Activated naive CD8-positive, alpha-beta T cell treated with anti-CD3 and anti-CD28 coated beads, Interleukin-2, amount 50 U/mL, for 16 hours (primary cell): ENCODE results near the gene RCC2.

ENCODE experiments used
- DNase-seq: peaks from one replicate; pipeline ENCODE4 v3.0.0-alpha.2; 2020; ENCODE audit warnings: low read depth, low spot score

RCC2 gene

DNA sequence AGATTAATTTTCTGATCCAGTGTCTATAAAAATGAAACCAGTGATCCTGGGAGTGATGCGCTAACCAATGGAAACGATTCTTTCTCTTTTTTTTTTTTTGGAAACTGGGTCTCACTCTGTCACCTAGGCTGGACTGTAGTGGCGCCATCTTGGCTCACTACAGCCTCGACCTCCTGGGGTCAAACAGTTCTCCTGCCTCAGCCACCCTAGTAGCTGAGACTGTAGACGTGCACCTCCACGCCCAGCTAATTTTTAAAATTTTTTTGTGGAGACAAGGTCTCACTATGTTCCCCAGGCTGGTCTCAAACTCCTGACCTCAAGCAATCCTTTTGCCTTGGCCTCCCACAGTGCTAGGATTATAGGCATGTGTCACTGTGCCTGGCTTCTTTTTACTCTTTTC lies 3.4 kb upstream of the RCC2 start:
- DNase-seq: no peak

DNA sequence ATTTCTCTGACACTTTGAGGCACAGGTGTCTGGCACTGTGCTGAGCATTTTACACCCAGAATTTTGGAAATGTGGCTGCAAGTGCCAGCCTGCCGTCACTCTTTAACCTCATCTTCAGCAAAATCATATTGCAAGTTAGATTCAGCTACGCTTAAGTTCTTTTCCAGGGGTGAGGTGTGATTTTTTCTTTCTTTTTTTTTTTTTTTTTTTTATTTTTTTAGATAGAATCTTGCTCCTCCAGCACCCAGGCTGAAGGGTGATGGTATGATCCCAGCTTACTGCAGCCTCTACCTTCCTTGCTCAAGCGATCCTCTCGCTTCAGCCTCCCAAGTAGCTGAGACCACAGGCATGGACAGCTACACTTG lies 2.5 kb upstream of the RCC2 start:
- DNase-seq: no peak

DNA sequence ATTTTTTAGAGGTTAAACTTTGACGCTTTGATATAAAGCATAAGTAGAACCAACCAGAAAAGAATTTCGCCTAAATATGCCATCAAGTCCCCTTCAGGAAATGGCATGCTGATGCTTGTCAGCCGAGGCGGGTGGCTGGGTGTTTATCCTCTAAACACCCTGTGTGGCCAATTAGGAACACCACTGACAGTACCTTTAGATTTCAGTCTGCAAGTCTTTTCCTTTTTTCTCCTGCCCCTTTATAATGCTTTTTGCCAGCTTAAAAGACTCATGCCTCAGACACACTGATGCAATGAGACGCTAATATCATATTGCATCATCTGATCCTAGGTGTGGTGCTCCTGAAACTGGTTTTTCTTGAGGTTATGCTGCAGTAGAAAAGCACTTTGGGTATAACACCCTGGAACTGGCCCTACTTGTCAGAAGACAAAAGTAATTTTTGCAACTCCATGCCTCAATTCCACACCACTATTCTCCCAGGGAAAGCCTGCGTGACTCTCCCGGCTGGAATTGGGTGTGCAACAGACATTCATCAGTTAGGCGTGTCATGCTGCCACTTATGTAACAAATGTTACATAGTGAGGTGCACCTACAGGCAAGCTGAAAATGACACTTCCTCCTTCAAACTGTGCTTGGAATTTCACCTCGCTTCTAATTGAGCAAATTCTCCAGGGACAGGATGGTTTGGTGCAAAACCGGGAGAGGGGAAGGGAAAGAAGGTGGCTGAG lies 2.0 kb upstream of the RCC2 start:
- DNase-seq: no peak

DNA sequence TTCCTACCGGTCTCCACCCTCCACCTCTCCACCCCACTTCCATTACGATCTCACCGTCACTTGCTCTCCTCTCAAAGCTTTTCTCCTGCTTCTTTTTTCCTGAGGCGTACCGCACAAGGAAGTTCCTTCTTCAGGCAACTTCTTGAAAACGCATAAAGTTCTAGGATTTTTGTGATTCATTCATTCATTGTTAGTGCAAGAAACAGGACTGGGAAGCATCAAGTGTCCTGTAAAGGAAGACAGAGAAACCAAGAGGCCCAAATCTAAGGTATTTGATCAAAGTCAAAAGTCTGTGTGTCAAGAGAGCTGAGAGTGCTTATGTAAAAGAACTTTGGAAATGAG lies 1.3 kb upstream of the RCC2 start:
- DNase-seq: no peak

DNA sequence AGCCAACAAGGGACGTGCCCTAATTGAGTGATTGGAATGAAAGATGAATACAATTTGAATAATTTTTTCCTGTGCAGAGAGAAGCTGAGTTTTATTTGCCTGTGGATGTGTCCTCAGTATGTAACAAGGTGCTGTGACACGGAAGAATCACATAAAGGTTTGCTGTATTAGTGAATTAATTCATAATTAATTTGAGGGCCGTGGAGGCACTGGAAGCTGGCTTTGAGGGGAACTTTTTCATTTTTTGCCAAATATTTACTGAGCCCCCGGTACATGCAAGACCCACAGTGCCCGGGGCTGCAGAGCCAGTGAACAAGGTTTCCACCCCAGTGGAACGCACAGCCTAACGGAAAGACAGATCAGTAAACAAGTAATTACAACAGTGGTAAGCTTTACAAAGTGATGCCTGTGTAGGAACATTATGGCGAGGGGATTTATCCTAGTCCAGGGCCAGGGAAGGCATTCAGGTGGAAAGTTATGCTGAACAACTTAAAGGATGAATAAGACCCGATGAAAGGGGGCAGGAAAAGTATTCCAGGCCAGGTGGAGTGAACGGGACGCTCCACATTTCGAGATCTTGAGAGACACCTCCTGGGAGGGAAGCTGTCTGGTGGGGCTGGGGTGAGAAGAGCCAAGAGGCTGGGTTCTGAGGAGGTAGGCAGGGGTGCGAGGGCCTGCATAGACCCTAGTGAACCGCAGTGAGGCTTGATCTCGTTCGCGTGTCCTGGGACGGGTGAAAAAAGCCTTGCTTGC lies 773 bp upstream of the RCC2 start:
- no peak for DNase-seq

DNA sequence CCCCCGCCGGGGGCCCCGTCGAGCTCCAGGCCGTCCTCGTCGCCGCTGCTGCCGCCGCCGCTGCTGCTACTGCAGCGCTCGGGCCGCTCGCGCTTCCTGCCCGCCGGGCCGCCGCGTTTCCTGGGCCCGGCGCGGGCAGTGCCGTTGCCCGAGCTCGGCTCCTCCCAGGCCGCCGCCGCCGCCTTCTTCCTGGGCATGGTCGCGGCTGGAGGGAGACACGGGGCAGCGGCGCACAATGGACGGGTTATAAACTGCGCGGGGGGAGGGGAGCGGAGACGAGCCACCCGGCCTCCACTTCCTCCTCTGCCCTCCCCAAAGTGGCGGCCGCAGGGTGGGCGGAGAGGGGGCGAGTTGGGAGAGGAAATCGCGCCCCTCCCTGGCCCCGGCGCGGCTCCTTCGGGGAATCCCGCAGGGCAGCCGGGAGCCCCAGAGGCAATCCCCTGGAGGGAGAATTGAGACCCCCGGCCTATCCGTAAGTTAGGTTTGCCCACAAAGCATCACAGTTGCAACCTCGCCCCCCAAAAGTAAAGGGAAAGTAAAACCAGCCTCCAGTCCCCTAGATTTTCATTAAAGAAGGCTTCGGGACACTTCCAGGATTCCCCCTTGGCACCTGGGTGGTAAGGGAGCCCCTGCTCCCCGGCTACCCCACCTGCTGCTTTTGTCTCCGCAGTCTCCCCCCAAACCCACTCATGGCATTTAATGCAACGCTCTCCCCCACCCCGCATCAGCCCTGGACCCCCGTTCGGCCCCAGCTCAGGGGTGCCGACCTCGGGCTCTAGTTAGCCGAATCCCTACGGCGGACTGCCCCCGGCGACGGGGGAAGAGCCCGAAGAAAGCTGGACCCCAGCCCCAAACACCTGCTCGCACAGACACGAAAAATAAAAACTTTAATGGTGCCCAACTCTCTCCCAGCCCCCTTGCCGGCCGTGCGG lies 893 bp downstream of the RCC2 start:
- peak; percentile 50 for DNase-seq

DNA sequence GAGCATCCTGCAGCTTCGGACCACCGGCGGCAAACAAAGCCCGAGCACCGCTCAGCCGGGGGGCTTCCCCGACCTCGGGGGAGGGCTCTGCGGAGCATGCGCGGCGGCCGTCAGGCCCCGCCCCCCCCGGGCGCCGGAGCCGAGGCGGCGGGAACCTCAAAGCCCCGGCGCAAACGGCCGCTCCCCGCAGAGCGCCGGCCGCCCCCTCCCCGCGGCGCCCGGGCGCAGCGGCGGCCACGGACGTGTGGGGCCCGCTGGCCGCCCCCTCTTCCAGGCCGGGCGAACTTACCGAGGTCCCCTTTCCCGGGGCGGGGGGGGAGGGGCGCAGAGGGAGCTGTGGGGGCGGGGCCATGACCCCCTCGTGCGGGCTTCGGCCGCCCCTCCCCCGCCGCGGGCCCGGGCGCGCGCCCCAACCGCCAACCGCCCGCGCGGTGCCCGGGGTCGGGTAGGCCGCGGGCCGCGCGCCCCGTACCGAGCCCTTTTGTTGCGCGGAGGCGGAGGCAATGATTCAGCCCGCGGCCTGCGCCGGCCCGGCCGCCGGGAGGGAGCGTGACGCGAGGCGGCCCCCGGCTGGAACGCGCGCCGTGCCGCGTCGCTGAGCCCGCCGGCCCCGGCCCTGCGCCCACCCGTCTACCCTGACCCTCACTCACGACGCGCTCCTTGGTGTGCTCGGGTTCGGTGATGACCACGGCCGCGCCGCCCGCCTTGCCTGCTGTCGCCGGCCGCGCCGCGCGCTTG lies 1.7 kb downstream of the RCC2 start:
- DNase-seq: peak; percentile 22

DNA sequence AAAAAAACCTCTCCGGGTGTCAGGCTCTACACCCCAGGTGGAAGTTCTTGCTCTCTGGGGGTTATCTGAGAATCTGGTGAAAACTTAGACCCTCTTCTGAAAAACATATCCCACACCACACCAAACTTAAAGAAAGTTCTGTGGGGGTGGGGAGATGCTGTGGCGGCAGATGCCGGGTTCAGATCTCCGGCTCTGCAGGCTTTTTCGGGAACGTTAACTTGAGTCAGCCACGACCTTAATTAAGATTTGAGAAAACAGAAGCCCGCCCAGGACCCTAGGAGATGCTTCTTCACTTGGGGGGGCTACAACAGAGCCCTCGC lies 2.3 kb downstream of the RCC2 start:
- DNase-seq: no peak

DNA sequence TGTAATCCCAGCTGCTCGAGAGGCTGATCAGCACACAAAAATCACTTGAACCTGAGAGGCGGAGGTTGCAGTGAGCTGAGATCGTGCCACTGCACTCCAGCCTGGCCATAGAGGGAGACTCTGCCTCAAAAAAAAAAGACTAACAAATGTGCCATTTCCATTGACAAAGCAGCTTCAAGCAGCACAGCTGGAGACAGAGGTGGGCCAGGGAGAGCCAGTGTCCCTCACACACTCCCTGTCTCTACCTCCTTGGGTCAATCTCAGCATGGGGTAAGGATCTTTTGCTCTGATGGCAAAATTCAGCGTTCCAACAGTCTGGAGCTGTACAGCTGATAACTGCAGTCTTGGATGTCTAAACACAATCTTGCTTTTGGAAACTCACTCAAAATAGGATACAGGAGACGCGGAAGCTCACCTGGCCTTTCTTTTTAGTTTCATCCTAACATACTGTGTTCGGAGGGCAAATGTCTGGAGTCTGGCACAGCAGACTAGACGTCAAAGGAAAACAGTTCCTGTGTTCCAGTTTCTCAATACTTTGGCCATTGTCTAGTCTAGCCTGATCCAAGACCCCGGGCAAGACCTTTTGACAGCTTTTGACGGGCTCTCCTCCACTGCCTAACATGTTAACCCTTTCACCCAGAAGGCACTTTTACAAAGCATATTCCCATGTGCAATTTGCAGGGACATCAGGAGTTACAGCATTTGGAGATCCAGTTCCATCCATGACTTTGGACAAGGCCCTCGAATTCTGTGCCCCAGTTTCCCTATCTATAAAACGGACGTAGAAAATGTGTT lies 2.9 kb downstream of the RCC2 start:
- DNase-seq: no peak

DNA sequence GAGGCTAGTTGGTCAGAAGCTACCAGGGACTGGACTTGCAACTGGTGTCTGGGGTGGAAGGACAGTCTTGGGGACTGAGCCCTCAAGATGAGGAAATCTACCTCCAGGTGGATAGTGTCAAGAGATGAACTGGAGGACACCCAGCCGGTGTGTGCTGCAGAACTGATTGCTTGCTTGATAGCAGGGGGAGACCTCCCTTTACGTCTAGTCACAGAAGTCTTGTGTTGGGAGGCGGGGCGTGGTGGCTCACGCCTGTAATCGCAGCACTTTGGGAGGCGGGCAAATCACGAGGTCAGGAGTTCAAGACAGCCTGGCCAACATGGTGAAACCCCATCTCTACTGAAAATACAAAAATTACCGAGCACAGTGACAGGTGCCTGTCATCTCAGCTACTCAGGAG lies 4.9 kb downstream of the RCC2 start:
- no peak for DNase-seq

DNA sequence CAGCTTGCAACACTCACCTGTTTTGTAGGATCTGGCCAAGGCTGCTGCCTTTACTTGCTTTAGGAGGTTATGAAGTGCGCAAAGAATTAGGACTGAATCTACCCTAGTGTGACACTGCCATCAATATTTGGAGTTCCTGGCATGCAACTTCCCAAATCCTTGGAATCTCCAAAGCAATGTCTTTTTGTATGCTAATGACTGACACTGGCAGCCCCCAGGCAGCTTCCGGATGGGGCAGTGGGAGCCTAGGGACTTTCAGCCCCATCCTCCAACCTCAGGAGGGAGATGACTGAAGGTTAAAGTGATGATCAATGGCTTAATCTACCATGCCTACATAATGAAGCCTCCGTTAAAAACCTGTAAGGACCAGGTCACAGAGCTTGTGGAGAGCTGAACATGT lies 5.5 kb downstream of the RCC2 start:
- DNase-seq: no peak

DNA sequence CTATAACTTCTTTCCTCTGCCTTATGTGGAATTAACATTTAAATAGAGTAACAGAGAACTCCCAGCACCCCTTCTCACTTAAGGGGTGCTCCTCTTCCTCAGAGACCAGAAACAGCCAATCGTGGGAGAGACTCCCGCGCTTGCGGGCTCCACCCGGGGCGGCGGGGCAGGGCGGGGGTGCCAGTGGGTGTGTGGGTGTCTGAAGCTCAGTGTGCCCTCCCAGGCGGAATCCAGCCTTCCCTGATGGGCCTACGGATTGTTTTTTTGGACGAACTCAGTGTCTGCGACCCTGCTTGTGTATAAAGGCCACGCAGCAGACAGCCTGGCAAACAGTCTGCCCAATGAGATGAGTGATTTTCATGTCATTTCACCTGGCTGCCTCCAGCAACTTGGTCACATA lies 6.2 kb downstream of the RCC2 start:
- no peak for DNase-seq

DNA sequence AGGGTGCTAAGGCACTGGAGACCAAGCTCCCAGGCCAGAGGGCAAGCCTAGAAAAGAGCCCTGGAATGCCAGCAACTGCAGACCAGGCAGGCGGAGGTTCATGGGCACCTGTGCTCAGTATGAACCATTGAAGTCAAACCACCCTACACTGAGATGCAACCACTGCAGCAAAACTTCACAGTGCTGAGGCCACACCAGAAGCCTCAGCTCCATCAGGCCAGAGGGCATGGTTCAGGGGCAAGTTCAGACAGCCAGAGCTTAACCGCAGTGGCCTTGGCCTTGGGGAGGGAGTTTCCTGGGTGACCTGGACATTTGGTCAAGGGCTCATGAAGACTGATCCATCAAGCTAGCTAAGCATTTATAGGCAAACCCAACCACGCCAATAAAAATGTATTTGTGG lies 7.1 kb downstream of the RCC2 start:
- DNase-seq: no peak

DNA sequence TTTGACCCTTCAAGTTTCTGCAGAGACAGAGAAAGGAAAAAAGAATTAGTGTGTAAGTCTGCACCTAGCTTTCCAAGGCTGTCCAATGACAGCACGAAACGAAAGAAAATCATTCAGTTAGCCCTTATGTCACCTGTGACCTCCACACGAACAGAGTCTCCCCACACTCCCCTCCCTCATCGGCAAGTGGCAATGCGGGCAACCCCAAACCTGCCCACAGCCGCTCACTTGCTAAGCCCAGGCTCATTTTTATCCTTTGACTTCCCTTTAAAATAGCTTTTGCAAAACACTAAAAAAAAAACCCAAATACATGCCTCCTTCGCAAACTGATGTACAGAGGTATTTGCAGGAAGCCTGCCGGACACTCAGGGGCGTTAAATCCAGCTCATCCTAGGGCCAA lies 10.3 kb downstream of the RCC2 start:
- no peak for DNase-seq

DNA sequence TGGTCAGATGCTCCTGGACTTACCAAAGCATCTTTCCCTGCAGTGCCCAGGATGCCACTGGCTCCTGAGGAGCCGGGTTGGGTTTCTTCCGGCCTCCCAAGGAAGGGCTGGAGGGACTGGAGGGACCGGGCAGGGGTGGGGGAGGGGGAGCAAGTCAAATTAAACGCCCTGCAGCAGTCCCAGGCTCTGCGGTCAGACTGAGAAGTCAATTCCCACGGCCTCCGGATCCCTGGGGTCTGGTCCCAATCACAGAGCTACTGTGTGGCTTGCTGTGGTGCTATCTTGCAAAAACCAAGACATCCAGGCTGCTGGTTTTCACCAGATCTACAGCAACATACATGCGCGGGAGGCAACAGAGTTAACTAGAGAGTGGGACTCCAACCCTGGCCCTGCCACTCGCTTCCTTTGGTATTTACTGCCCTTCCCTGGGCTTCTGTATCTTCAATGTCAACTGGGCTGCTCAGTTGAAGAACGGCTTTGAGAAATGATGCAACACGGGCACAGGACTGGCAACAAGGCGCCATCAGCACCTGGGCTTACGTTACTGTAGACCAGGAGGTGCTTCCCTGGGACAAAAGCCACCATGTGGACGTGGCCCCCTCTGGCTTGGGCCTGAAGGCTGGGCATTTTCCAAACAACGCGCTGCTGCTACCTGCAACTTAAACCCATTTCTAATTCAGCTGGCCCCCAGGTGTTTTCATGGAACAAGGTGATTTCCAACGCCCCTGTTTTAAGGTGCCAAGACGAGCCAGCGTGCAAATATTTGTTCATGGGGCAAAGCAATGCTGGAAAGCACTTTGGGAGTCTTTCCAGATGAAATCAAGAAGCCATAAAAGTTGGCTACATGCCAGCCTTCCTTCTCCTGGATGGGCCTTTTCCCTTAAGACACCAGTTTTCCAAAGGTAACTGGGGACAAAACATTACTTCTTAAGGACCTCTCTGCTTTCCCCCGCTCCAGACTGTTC lies 11.5 kb downstream of the RCC2 start:
- no peak for DNase-seq

DNA sequence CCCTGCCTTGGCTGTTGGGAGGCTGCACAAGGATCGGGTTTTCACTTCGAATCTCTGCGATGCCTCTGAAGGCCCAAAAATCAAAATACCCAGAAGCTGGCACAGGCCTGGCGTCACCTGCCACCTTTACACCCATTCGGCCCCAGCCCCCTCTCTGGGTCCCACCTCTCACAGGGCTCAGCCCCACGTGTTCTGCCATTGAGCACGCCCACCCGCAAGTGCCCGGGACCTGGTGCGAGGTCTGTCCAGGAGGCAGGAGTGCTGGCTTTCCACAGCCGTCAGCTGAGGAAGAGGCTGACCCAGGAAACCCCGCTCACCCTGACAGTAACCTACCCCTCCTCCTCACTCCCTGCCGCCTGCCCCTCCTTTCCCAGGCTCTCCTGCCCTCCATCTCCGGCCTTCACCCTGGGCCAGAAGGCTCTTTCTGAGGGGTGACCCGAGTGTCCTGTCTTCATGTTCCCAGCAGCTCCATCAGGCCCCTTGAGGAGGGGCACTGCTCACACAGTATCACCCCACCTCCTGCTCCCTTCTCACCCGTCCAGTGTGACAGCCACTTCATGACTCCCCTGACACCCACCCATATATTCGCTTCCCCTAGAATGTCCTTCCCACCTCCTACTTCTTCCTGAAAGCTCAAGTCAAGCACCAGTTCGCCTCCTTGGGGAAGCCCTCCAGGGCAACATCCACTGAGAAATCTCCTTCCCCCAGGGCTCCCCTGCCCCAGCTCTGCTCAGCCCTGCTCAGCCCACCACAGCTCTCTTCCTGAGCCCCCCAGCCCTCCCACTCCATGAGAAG lies 13.5 kb downstream of the RCC2 start:
- no peak for DNase-seq

DNA sequence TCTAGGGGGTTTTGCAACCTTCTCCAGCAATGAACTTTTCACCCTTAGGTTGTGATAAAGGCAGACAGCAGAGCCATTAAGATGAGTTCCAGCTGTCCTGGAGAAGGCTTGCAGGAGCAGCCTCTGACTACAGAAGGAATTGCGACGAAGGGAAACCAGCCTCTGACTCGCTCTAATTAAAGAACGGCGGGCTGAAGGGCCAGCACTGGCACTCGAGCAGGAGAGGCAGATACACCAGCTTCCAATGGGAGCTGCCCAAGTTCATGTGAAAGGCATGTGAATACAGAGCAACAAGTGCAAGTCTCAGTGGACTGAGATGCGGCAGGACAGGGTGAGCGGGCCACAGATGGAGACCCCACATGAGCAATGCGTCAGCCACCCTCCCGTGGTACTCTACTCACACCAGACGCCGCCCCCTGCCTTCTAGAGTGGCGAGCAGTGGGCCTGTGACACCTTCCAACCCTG lies 15.7 kb downstream of the RCC2 start:
- DNase-seq: no peak

DNA sequence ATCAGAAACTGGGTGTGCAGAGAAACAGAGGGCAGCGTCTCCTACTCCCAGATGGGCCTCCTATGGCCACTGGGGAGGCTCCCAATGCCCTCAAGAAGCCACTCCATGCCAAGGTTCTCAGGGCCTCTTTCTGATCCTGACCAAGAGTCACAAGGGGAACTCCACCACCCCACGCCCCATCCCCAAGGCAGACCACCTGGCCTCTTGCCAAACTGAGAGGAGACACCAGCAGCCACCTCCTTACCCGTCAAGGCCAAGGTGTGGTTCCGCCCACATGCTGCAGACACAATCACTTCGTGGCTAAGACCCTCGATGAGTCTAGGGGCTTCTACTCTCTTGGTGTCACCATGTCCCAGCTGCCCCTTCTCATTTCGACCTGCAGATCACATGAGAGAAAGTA lies 17.0 kb downstream of the RCC2 start:
- DNase-seq: no peak

DNA sequence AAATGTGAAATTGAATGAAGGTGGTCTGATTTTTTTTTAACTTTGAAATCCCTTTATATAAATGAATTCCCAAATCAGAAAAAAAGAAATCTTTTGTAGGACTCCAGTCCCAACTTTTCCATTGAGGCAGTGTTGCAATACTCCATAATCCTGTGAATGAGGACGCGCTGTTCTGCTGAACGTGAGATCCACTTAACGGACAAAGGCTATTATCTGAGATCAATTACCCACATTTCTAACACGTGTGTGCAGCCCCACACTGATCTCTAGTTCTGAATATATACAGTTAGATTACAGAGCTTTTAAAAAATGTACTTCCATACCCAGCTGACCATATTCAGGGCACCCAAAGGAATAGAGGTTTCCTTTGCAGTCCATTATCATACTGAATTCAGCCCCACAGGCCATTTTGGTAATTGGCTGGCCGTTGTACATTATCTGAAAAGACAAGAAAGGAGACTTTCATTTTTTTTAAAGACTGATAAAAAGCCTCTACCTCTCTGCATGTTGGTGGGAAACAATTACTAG lies 19.0 kb downstream of the RCC2 start:
- no peak for DNase-seq
